GM12872 (cell line): Measurements from ENCODE around the gene HBD.
"Not testable (repeated sequence)": the region's sequence is repeated elsewhere in the genome, so short reads cannot be mapped to it uniquely, and the experiment has no call there.

Source experiments
- TF ChIP-seq, protein P1 (sequence below): IDR thresholded peaks from 3 replicates; pipeline ENCODE4 v1.5.1; 2011; ENCODE audit warnings: low read depth, mild to moderate bottlenecking, low read length, moderate library complexity; ENCODE audit not compliant: insufficient read depth

The HBD gene

GRCh38 chr11:5251746-5252145 lies 17.5 kb upstream of the HBD start:
- TF ChIP-seq, protein P1, sequence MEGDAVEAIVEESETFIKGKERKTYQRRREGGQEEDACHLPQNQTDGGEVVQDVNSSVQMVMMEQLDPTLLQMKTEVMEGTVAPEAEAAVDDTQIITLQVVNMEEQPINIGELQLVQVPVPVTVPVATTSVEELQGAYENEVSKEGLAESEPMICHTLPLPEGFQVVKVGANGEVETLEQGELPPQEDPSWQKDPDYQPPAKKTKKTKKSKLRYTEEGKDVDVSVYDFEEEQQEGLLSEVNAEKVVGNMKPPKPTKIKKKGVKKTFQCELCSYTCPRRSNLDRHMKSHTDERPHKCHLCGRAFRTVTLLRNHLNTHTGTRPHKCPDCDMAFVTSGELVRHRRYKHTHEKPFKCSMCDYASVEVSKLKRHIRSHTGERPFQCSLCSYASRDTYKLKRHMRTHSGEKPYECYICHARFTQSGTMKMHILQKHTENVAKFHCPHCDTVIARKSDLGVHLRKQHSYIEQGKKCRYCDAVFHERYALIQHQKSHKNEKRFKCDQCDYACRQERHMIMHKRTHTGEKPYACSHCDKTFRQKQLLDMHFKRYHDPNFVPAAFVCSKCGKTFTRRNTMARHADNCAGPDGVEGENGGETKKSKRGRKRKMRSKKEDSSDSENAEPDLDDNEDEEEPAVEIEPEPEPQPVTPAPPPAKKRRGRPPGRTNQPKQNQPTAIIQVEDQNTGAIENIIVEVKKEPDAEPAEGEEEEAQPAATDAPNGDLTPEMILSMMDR: no peak

DNA sequence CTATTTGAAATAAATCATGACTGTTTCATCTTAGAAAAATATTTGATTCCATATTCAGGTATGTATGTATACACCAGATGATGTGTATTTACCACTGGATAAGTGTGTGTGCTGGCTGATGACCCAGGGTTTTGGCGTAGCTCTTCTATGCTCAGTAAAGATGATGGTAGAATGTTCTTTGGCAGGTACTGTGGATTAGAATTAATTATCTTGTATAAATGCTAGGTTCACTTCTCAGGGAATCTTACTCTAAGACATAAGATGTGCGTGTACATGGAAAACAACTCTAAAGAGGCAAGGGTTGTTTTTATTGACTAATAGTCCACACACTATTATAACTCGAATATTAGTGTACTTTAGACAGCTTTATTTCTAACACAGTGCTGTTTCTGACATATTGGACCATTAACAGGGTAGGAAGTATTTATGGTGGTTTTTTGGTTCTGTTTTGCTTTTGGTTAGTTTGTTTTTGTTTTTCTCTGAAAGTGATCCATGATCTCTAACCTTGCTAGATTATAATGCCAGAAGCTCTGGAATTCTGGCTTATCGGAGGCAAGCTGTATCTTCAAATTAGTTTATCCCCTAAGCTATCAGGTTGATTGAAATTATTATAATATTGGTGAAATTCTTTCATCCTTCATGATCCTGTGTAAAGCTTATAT lies 16.4 kb upstream of the HBD start:
- TF ChIP-seq, protein P1: no peak

GRCh38 chr11:5249807-5250396 lies 15.6 kb upstream of the HBD start, which contains the start of gene HBG1:
Gene HBG1 (minus strand): TSS chr11:5249857. CDS start chr11:5249804, 53 bp downstream.
- TF ChIP-seq, protein P1: not testable (repeated sequence)

DNA sequence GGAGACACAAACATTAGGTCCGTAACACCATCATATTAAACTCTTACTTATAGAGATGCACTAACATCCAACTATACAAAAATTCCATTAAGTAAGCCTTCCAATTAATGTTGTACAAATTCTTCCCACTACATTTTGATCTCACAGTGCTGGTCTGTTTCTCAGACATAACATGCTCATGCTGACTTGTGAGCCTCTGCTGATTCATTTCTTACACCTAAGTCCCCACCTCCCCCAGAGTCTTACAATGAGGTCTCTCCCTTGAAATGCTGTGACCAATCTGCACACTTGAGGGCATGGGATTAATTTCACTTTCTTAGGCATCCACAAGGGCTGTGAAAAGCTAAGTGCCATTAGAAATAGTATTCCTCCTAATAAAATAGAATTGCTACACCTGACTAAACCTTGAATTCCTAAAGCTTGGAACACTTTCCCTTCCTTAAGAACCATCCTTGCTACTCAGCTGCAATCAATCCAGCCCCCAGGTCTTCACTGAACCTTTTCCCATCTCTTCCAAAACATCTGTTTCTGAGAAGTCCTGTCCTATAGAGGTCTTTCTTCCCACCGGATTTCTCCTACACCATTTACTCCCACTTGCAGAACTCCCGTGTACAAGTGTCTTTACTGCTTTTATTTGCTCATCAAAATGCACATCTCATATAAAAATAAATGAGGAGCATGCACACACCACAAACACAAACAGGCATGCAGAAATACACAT lies 13.3 kb upstream of the HBD start:
- TF ChIP-seq, protein P1: no peak

- TF ChIP-seq, protein P1: no peak
Observed at GRCh38 chr11:5246772-5247471, 12.6 kb upstream of the HBD start.

DNA sequence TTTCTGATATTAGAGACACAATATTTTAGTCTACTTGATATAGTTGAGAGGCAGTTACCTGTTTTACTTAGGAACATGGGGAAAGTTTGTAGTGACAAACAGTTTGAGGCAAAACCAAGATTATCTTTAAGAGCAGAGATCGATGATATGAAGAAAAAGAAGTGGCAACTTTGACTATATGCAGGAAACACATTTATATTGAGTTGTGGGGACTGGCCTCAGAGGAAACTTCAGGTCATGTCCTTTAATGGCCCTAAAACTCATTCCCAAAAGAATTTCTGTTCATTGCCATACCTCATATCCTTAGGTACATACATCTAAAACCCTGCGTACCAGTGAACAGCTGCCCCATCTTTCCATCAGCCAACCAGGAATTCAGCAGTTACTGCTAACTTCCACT lies 10.9 kb upstream of the HBD start:
- TF ChIP-seq, protein P1: no peak

GRCh38 chr11:5243816-5244180 lies 9.5 kb upstream of the HBD start:
- TF ChIP-seq, protein P1: no peak
